GM23338 (cell line): ENCODE measurements around the gene SMYD3. TPM values are rescaled to one million over a fixed set of nuclear protein-coding genes. Genes with fewer than 3 reads are reported as not detected.
A peak's percentile ranks its signal among the peaks of the same experiment; 100 is the strongest.

ENCODE experiments used
- ATAC-seq: fragments of 200-7000 bp; cut with Tn5 transposase; 3 replicates; pipeline ENCODE4 v1.9.1; 2020
- DNase-seq: peaks from one replicate; pipeline ENCODE4 v3.0.0-alpha.2; 2015; ENCODE audit warnings: low spot score
- H2AFZ ChIP-seq: fragments of 200-600 bp; sonication (generic); 2 replicates; pipeline ENCODE4 v1.8.0; 2016; ENCODE audit warnings: antibody characterized with exemption, mild to moderate bottlenecking, moderate library complexity
- H3F3A ChIP-seq: fragments of 200-600 bp; sonication (generic); replicated peaks from 2 replicates; pipeline ENCODE4 v1.8.0; 2017; ENCODE audit warnings: antibody characterized with exemption, mixed run types, low read depth
- H3K27ac ChIP-seq: fragments of 200-600 bp; sonication (generic); 2 replicates; pipeline ENCODE4 v1.6.1; 2016; ENCODE audit warnings: low read depth
- H3K27me3 ChIP-seq: fragments of 200-600 bp; sonication (generic); 2 replicates; pipeline ENCODE4 v1.8.0; 2016; ENCODE audit warnings: mild to moderate bottlenecking, mixed run types, moderate library complexity; ENCODE audit not compliant: insufficient read depth
- H3K36me3 ChIP-seq: fragments of 200-600 bp; sonication (generic); 2 replicates; pipeline ENCODE4 v1.8.0; 2016; ENCODE audit warnings: mild to moderate bottlenecking; ENCODE audit not compliant: insufficient read depth
- H3K4me1 ChIP-seq: fragments of 200-600 bp; sonication (generic); 2 replicates; pipeline ENCODE4 v1.8.0; 2016; ENCODE audit warnings: mild to moderate bottlenecking, moderate library complexity; ENCODE audit not compliant: insufficient read depth
- H3K4me2 ChIP-seq: fragments of 200-600 bp; sonication (generic); 2 replicates; pipeline ENCODE4 v1.7.1; 2017; ENCODE audit warnings: mixed run types
- H3K4me3 ChIP-seq: fragments of 200-600 bp; sonication (generic); 2 replicates; pipeline ENCODE4 v1.6.1; 2016; ENCODE audit warnings: mixed run types
- H3K79me2 ChIP-seq: fragments of 200-600 bp; sonication (generic); replicated peaks from 2 replicates; pipeline ENCODE4 v1.8.0; 2017; ENCODE audit warnings: mild to moderate bottlenecking; ENCODE audit not compliant: insufficient read depth
- H3K9me2 ChIP-seq: fragments of 200-600 bp; sonication (generic); 2 replicates; pipeline ENCODE4 v1.8.0; 2017; ENCODE audit not compliant: insufficient read depth
- H4K20me1 ChIP-seq: fragments of 200-600 bp; sonication (generic); replicated peaks from 2 replicates; pipeline ENCODE4 v1.8.0; 2017; ENCODE audit warnings: mild to moderate bottlenecking; ENCODE audit not compliant: insufficient read depth
- H3K27ac Mint-ChIP-seq: 2 replicates; pipeline ENCODE4 v1.8.0; 2020; ENCODE audit warnings: inconsistent platforms, mild to moderate bottlenecking, moderate library complexity, mixed read lengths
- H3K27me3 Mint-ChIP-seq: 3 replicates; pipeline ENCODE4 v1.8.0; 2022; ENCODE audit warnings: low read depth, mild to moderate bottlenecking, moderate library complexity, mixed read lengths, inconsistent platforms; ENCODE audit not compliant: insufficient read depth, poor library complexity
- H3K36me3 Mint-ChIP-seq: 3 replicates; pipeline ENCODE4 v1.8.0; 2021; ENCODE audit warnings: low read depth, mild to moderate bottlenecking, inconsistent platforms, moderate library complexity, mixed read lengths
- H3K4me1 Mint-ChIP-seq: 3 replicates; pipeline ENCODE4 v1.8.0; 2020; ENCODE audit warnings: mild to moderate bottlenecking, inconsistent platforms, mixed read lengths
- H3K4me3 Mint-ChIP-seq: 3 replicates; pipeline ENCODE4 v1.8.0; 2021; ENCODE audit warnings: moderate library complexity, mild to moderate bottlenecking, inconsistent platforms, mixed read lengths
- H3K9me3 Mint-ChIP-seq: 3 replicates; pipeline ENCODE4 v1.8.0; 2020; ENCODE audit warnings: moderate library complexity, mild to moderate bottlenecking, inconsistent platforms, mixed read lengths
- CREB1 ChIP-seq: fragments of 250-450 bp; sonication (Bioruptor Pico); IDR thresholded peaks from 2 replicates; pipeline ENCODE4 v1.5.0; 2020; ENCODE audit warnings: low read depth, mild to moderate bottlenecking, moderate library complexity
- CTCF ChIP-seq, 2 experiments: fragments of 200-600 bp in 1 of 2; sonication (generic) in 1 of 2; conservative IDR thresholded peaks; 2 replicates each; pipeline versions ENCODE4 v1.5.1 to v1.6.1; 2016 to 2017; ENCODE audit warnings: antibody characterized with exemption in 2 of 2, low read depth in 2 of 2, mild to moderate bottlenecking in 2 of 2, moderate library complexity in 1 of 2
- ETS1 ChIP-seq: IDR thresholded peaks from 2 replicates; pipeline ENCODE4 v1.6.1; 2016; ENCODE audit warnings: antibody characterized with exemption
- EZH2 ChIP-seq: fragments of 200-600 bp; sonication (generic); IDR thresholded peaks from one replicate; pipeline ENCODE4 v1.8.0; 2017; ENCODE audit warnings: antibody characterized with exemption, mild to moderate bottlenecking, low read depth; ENCODE audit not compliant: unreplicated experiment
- EZH2phosphoT487 ChIP-seq: fragments of 200-600 bp; sonication (generic); IDR thresholded peaks from one replicate; pipeline ENCODE4 v1.8.1; 2018; ENCODE audit warnings: antibody characterized with exemption; ENCODE audit not compliant: unreplicated experiment
- JUNB ChIP-seq: IDR thresholded peaks from one replicate; pipeline ENCODE4 v1.6.1; 2016; ENCODE audit warnings: antibody characterized with exemption; ENCODE audit not compliant: unreplicated experiment
- NANOG ChIP-seq: IDR thresholded peaks from 2 replicates; pipeline ENCODE4 v1.6.1; 2016; ENCODE audit warnings: antibody characterized with exemption, borderline replicate concordance
- POLR2AphosphoS5 ChIP-seq: IDR thresholded peaks from 2 replicates; pipeline ENCODE4 v1.6.1; 2016; ENCODE audit warnings: antibody characterized with exemption, low read depth
- REST ChIP-seq: IDR thresholded peaks from one replicate; pipeline ENCODE4 v1.6.1; 2018; ENCODE audit warnings: antibody characterized with exemption; ENCODE audit not compliant: unreplicated experiment
- ZNF114 ChIP-seq: fragments of 250-450 bp; sonication (Bioruptor Pico); IDR thresholded peaks from 2 replicates; pipeline ENCODE4 v1.5.0; 2020; ENCODE audit warnings: mild to moderate bottlenecking, moderate library complexity
- ZNF331 ChIP-seq: fragments of 250-450 bp; sonication (Bioruptor Pico); IDR thresholded peaks from 2 replicates; pipeline ENCODE4 v1.5.0; 2020; ENCODE audit warnings: low read depth, mild to moderate bottlenecking, moderate library complexity
- polyA plus RNA-seq: library from polyadenylated mRNA; unstranded; fragments of >200 nt; fragmentation: Nextera tagmentation; extraction: Ambion mirVana; gene quantifications from 2 replicates; pipeline ENCODE4 v1.2.1, GENCODE V29; 2016
- total RNA-seq: library from RNA; depleted of rRNA; stranded (reverse); fragments of >200 nt; shearing (Covaris generic); gene quantifications from 2 replicates; pipeline ENCODE4 v1.2.3, GENCODE V29; 2014

The SMYD3 gene
- total and polyA plus RNA-seq, 2 experiments from 2014 or later = 31.8 to 34.4 TPM

GRCh38 chr1:246110343-246111219 lies 396.5 kb downstream of the SMYD3 start:
- no peak overlapping the region for H3K4me2 ChIP-seq
- no peak overlapping the region for H2AFZ ChIP-seq
- H3K9me2 ChIP-seq = no peaks in the 10 kb centered on the region
- no peaks in the 10 kb centered on the region for H3K36me3 Mint-ChIP-seq
- H3K27me3 Mint-ChIP-seq = no peaks in the 10 kb centered on the region
- no peak overlapping the region for H3K4me3 ChIP-seq
- H3K9me3 Mint-ChIP-seq = no peaks in the 10 kb centered on the region
- no peaks in the 10 kb centered on the region for H3F3A ChIP-seq
- DNase-seq (no peak), ATAC-seq (peak; percentile 56)
- TF ChIP-seq ZNF114 = no peak
- TF ChIP-seq REST = no peak
- TF ChIP-seq JUNB = no peak
- no peak for TF ChIP-seq CTCF (conservative IDR thresholded peaks at IDR 0.05; ENCODE audit: low read depth in 2 of 2)
- TF ChIP-seq ETS1 = no peak
- TF ChIP-seq NANOG = no peak
- TF ChIP-seq POLR2AphosphoS5 = no peak
- no peak for TF ChIP-seq ZNF331 (CRISPR knock-in tag)
- TF ChIP-seq EZH2phosphoT487 = no peak
- TF ChIP-seq CREB1 (CRISPR knock-in tag) = no peak
- TF ChIP-seq EZH2 = no peak
- H3K36me3 ChIP-seq = no peaks in the 10 kb centered on the region
- H4K20me1 ChIP-seq = no peaks in the 10 kb centered on the region
- H3K4me3 Mint-ChIP-seq = no peak overlapping the region
- no peaks in the 10 kb centered on the region for H3K27me3 ChIP-seq
- peaks cover 38% of the 10 kb centered on the region for H3K4me1 Mint-ChIP-seq
- H3K79me2 ChIP-seq = no peaks in the 10 kb centered on the region
- no peak overlapping the region for H3K27ac ChIP-seq
- peak overlapping the region; percentile 94 for H3K27ac Mint-ChIP-seq
- H3K4me1 ChIP-seq = peaks cover 12% of the 10 kb centered on the region
